Testis (tissue), 3 donors: ENCODE data around the gene UGP2. TPM values are rescaled to one million over a fixed set of nuclear protein-coding genes. Genes with fewer than 3 reads are reported as not detected.

Experiments
- DNase-seq: peaks from one replicate; pipeline ENCODE4 v3.0.0-alpha.2; 2019
- H3K27ac ChIP-seq, 2 donors: fragments of 200-600 bp; sonication (generic); one replicate each; pipeline ENCODE4 v1.5.1; 2019
- H3K27me3 ChIP-seq: fragments of 200-600 bp; sonication (generic); one replicate; pipeline ENCODE4 v1.5.1; 2019
- H3K36me3 ChIP-seq: fragments of 200-600 bp; sonication (generic); one replicate; pipeline ENCODE4 v1.5.1; 2017; ENCODE audit warnings: low read depth; ENCODE audit errors: missing control alignments
- H3K4me1 ChIP-seq: fragments of 200-600 bp; sonication (generic); one replicate; pipeline ENCODE4 v1.5.1; 2019
- H3K4me3 ChIP-seq, 2 donors: fragments of 200-600 bp; sonication (generic); one replicate each; pipeline ENCODE4 v1.5.1; 2017 to 2019
- H3K9me3 ChIP-seq: fragments of 200-600 bp; sonication (generic); one replicate; pipeline ENCODE4 v1.5.1; 2017
- POLR2A ChIP-seq: fragments of 450-650 bp; IDR thresholded peaks from one replicate; pipeline ENCODE4 v1.6.1; 2017; ENCODE audit warnings: antibody characterized with exemption, mild to moderate bottlenecking, moderate library complexity
- WGBS, 2 donors: methylation state at CpG; one replicate each; pipeline ENCODE4 v1.1.5; 2018; 5-methylcytosine and 5-hydroxymethylcytosine counted together
- intact Hi-C: fragments of 100-400 bp; cut with DNase I; formaldehyde crosslinking; loops from one replicate; pipeline ENCODE4 v1.15.1; 2023; ENCODE audit warnings: low total_unique reads
- polyA plus RNA-seq: library from polyadenylated mRNA; stranded (reverse); fragments of 350-450 nt; fragmentation: Illumina TruSeq; extraction: RNeasy Lipid Tissue Mini Kit (QIAGEN cat#74804); gene quantifications from one replicate; pipeline ENCODE4 v1.2.3, GENCODE V29; 2014; ENCODE audit warnings: low read depth, low replicate concordance; ENCODE audit not compliant: insufficient read depth
- total RNA-seq, 2 donors: library from RNA; depleted of rRNA; stranded (reverse); fragments of >200 nt; gene quantifications; one replicate each; pipeline ENCODE4 v1.2.3, GENCODE V29; 2016
- TF ChIP-seq, protein P1 (sequence below), 3 experiments: fragments of 450-650 bp in 2 of 3; fragments of 200-600 bp in 1 of 3; sonication (generic) in 1 of 3; IDR thresholded peaks; one replicate each; pipeline ENCODE4 v1.5.1; 2016 to 2019; ENCODE audit warnings: antibody characterized with exemption in 3 of 3, mild to moderate bottlenecking in 2 of 3, moderate library complexity in 1 of 3

The UGP2 gene
- total and polyA plus RNA-seq, 3 donors from 2014 or later, result 51.7 to 70.3 (median 52.9) TPM

- no peaks in the 10 kb centered on the region for H3K36me3 ChIP-seq
- no peak overlapping the region for H3K27ac ChIP-seq
Measured at GRCh38 chr2:63862806-63863205, 21.1 kb downstream of the UGP2 start.

GRCh38 chr2:63863707-63864106 lies 22.0 kb downstream of the UGP2 start:
- intact Hi-C loops, result no loop called here
- Histone ChIP-seq H3K4me1 (no peaks in the 10 kb centered on the region), H3K27ac (no peak overlapping the region), H3K9me3 (no peaks in the 10 kb centered on the region), H3K27me3 (no peaks in the 10 kb centered on the region), H3K4me3 (no peak overlapping the region), H3K36me3 (no peaks in the 10 kb centered on the region)
- no peak for TF ChIP-seq POLR2A
- TF ChIP-seq, protein P1, sequence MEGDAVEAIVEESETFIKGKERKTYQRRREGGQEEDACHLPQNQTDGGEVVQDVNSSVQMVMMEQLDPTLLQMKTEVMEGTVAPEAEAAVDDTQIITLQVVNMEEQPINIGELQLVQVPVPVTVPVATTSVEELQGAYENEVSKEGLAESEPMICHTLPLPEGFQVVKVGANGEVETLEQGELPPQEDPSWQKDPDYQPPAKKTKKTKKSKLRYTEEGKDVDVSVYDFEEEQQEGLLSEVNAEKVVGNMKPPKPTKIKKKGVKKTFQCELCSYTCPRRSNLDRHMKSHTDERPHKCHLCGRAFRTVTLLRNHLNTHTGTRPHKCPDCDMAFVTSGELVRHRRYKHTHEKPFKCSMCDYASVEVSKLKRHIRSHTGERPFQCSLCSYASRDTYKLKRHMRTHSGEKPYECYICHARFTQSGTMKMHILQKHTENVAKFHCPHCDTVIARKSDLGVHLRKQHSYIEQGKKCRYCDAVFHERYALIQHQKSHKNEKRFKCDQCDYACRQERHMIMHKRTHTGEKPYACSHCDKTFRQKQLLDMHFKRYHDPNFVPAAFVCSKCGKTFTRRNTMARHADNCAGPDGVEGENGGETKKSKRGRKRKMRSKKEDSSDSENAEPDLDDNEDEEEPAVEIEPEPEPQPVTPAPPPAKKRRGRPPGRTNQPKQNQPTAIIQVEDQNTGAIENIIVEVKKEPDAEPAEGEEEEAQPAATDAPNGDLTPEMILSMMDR (IDR thresholded peaks at IDR 0.05), result no peak
- WGBS, 2 donors, result 58% methylated on average over 1 of the region's 1 CpG
- DNase-seq, result no peak

More at GRCh38 chr2:63862806-63863205, 21.1 kb downstream of the UGP2 start:
- 86 to 91% methylated on average over 1 of the region's 1 CpG for whole genome bisulfite sequencing, 2 donors
- no peak for DNase-seq
- no peaks in the 10 kb centered on the region for H3K27me3 ChIP-seq
- TF ChIP-seq, protein P1 (IDR thresholded peaks at IDR 0.05), result no peak
- TF ChIP-seq POLR2A, result no peak
- H3K9me3 ChIP-seq, result no peaks in the 10 kb centered on the region
- H3K4me3 ChIP-seq, result no peak overlapping the region
- intact Hi-C loops, result no loop called here
- no peaks in the 10 kb centered on the region for H3K4me1 ChIP-seq

- Histone ChIP-seq H3K4me3 (no peak overlapping the region), H3K36me3 (no peaks in the 10 kb centered on the region), H3K27ac (no peak overlapping the region), H3K9me3 (no peaks in the 10 kb centered on the region), H3K27me3 (no peaks in the 10 kb centered on the region), H3K4me1 (no peaks in the 10 kb centered on the region)
- WGBS, 2 donors, result 85 to 96% methylated on average over 6 of the region's 6 CpGs
- no peak for DNase-seq
- TF ChIP-seq, protein P1 (IDR thresholded peaks at IDR 0.05), result no peak
- no peak for TF ChIP-seq POLR2A
- intact Hi-C loops, result no loop called here
Measured at GRCh38 chr2:63865159-63865799, 23.6 kb downstream of the UGP2 start.

DNA sequence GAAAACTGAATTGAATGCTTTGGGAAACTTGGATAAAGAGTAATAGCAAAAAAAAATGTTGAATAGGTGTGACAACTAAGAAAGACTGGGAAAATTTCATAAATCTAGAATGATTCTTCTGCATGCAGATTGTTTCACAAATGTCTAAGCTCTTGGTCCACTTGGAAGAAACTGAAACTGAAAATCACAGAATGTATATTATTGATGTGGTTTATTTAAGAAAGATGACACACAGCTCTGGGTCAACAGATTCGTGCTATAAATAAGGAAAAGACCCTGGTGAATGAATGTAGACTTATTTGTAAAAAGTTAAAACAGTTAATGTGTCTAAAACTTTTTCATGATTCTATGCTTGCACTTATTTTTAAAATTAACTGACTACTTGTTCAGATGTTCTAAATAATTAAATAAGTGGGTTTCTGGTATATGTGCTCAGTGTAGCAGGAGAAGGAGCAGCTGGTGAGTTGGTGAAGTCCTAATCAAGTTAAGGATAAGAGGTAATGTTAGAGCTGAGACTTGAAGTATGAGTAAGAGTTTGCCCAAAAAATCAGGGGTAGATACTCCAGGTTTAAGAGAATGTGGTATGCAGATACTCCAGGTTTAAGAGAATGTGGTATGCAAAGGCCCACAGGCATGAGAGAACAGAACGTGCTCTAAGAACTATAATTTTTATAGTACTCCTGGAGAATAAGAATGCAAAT lies 24.5 kb downstream of the UGP2 start:
- intact Hi-C loops, result no loop called here
- Histone ChIP-seq H3K36me3 (no peaks in the 10 kb centered on the region), H3K27ac (no peak overlapping the region), H3K4me1 (no peaks in the 10 kb centered on the region), H3K27me3 (no peaks in the 10 kb centered on the region), H3K9me3 (no peaks in the 10 kb centered on the region), H3K4me3 (no peak overlapping the region)
- DNase-seq, result no peak
- WGBS, 2 donors, result 83 to 86% methylated on average over 2 of the region's 2 CpGs
- TF ChIP-seq, protein P1 (IDR thresholded peaks at IDR 0.05), result no peak

- Histone ChIP-seq H3K36me3 (no peaks in the 10 kb centered on the region), H3K9me3 (no peaks in the 10 kb centered on the region), H3K27me3 (no peaks in the 10 kb centered on the region), H3K4me1 (peaks cover 10% of the 10 kb centered on the region), H3K4me3 (no peak overlapping the region), H3K27ac (no peak overlapping the region)
- DNase-seq, result no peak
- no peak for TF ChIP-seq POLR2A
- TF ChIP-seq, protein P1 (IDR thresholded peaks at IDR 0.05), result no peak
- intact Hi-C loops, result no loop called here
- 87 to 95% methylated on average over 4 of the region's 4 CpGs for WGBS, 2 donors
Measured at GRCh38 chr2:63870679-63871078, 29.0 kb downstream of the UGP2 start.
